Heart left ventricle (tissue), 16 donors: ENCODE results near the gene SHANK3. TPM values are rescaled to one million over a fixed set of nuclear protein-coding genes. Genes with fewer than 3 reads are reported as not detected.

Experiments
- ATAC-seq, 4 donors: fragments of 200-7000 bp; cut with Tn5 transposase; one replicate each; pipeline ENCODE4 v1.9.1; 2020 to 2022; ENCODE audit warnings: moderate library complexity in 4 of 4, mild to moderate bottlenecking in 3 of 4, moderate number of reproducible peaks in 1 of 4
- DNase-seq, 5 donors: peaks; one replicate each; pipeline ENCODE4 v3.0.0-alpha.2; 2020
- H3K27ac ChIP-seq, 12 donors: fragments of 200-600 bp; sonication (generic) in 4 of 12; one replicate each; pipeline versions ENCODE4 v1.5.0 to v1.8.0; 2016 to 2022; ENCODE audit warnings: mild to moderate bottlenecking in 2 of 12
- H3K27me3 ChIP-seq, 9 donors: fragments of 200-600 bp; sonication (generic) in 2 of 9; one replicate each; pipeline versions ENCODE4 v1.5.1 to v1.8.0; 2016 to 2022; ENCODE audit warnings: mild to moderate bottlenecking in 3 of 9
- H3K36me3 ChIP-seq, 9 donors: fragments of 200-600 bp; sonication (generic) in 2 of 9; one replicate each; pipeline versions ENCODE4 v1.5.0 to v1.8.0; 2018 to 2022; ENCODE audit warnings: mild to moderate bottlenecking in 2 of 9
- H3K4me1 ChIP-seq, 12 donors: fragments of 200-600 bp; sonication (generic) in 4 of 12; one replicate each; pipeline versions ENCODE4 v1.5.0 to v1.8.0; 2016 to 2022; ENCODE audit warnings: mild to moderate bottlenecking in 3 of 12
- H3K4me3 ChIP-seq, 12 donors: fragments of 200-600 bp; sonication (generic) in 4 of 12; one replicate each; pipeline versions ENCODE4 v1.5.0 to v1.8.0; 2017 to 2022; ENCODE audit warnings: mild to moderate bottlenecking in 9 of 12, moderate library complexity in 4 of 12
- H3K9me3 ChIP-seq, 12 donors: fragments of 200-600 bp; sonication (generic) in 4 of 12; one replicate each; pipeline versions ENCODE4 v1.5.0 to v1.8.0; 2016 to 2022; ENCODE audit warnings: mild to moderate bottlenecking in 1 of 12
- POLR2A ChIP-seq, 2 donors: fragments of 450-650 bp; IDR thresholded peaks; one replicate each; pipeline ENCODE4 v1.6.1; 2017; ENCODE audit warnings: antibody characterized with exemption in 2 of 2, mild to moderate bottlenecking in 2 of 2, moderate library complexity in 2 of 2
- WGBS, 4 donors: extraction: QIAGEN DNeasy Blood & Tissue Kit in 2 of 4; methylation state at CpG; one replicate each; pipeline versions ENCODE4 v1.1.5 to v1.1.7; 2013 to 2018; 5-methylcytosine and 5-hydroxymethylcytosine counted together
- intact Hi-C, 10 donors: fragments of 100-400 bp; cut with DNase I; formaldehyde crosslinking; loops; one replicate each; pipeline versions ENCODE4 v1.11.1 to v1.14.2; 2022
- polyA plus RNA-seq, 2 donors: library from polyadenylated mRNA; stranded (reverse); fragments of 200-250 nt; gene quantifications; one replicate each; pipeline ENCODE4 v1.2.3, GENCODE V29; 2013
- total RNA-seq, 9 donors: library from RNA; depleted of rRNA in 2 of 9; stranded (reverse); fragments of >200 nt in 2 of 9; fragmentation: NEBNext Ultra II Directional in 3 of 9; extraction: Animal tissue kit (Norgen Biotek cat#: 25700) in 3 of 9; gene quantifications; one replicate each; pipeline versions ENCODE4 v1.1.0 to v1.2.4, GENCODE V29; 2016 to 2023
- TF ChIP-seq, protein P1 (sequence below), 12 donors: fragments of 200-600 bp; sonication (generic) in 4 of 12; IDR thresholded peaks; one replicate each; pipeline versions ENCODE4 v1.5.0 to v1.8.0; 2018 to 2022; ENCODE audit warnings: antibody characterized with exemption in 12 of 12, mild to moderate bottlenecking in 5 of 12
- donor health status: ischemic (EF 13 %, LVEDD 7.1; RV severe dilation, severe dysfunction).
- donor health status: healthy with polysubstance abuse.
- donor health status: DM: no; HTN: yes; CAD: no.
- donor health status: DM: no; HTN: no; CAD: no.
- donor health status: ischemic (EF 25% LVEDD 6.9; RV normal size, moderate dysfunction).
- donor health status: ischemic (EF 25% LVEDD 5.7; RV mildly dilated, moderate dysfunction).
- donor health status: healthy.
- donor health status: DM: yes; HTN: yes; CAD: no.
- donor health status: ischemic (EF 35%, LVEDD 5.7; RV mildly dilated, moderate dysfunction).
- donor health status: nonischemic (EF 11% LVEDD 7.7; RV severe dilation, severe dysfunction).
- donor health status: DM: yes; HTN: yes; CAD: no.
- donor health status: PGD.
- donor health status: ischemic (EF 29% LVEDD 5.4; RV normal size, mild dysfunction).
- donor health status: nonischemic (EF 23%, LVEDD 6.1; RV moderate dilation, normal function).

Gene SHANK3
- total and polyA plus RNA-seq, 11 donors = 11.3 to 36.0 (median 21.9) TPM

DNA sequence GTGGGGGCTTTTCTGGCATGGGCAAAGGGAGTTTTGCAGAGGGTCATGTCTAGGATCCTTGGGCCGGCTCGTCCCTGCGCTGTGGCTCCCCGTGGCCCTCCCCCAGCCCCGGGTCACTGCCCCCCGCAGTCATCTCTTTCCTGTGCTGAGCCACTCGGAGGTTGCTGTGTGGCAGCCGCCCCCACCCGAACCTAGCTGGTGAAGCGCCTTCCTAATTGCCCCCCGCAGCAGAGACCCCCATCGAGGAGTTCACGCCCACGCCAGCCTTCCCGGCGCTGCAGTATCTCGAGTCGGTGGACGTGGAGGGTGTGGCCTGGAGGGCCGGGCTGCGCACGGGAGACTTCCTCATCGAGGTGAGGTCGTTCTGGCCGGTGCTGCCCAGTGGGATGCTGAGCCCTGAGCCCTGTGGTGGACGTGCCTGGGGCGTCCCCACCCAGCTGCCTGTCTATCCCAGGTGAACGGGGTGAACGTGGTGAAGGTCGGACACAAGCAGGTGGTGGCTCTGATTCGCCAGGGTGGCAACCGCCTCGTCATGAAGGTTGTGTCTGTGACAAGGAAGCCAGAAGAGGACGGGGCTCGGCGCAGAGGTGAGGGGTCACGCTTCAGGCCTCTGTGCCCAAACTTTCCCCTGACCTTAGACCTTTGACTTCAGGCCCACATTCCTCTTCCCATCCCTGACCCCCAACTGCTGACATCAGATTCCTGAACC lies 32.0 kb downstream of the SHANK3 start:
- ATAC-seq (peak in 1 of 4 donors; percentile 4), DNase-seq (peak in 3 of 5 donors; percentile 19 to 65 (median 23))
- intact Hi-C loops = loop anchor here in 2 of 10 donors (5.0 kb wide), 1 partner anchor 77 kb away; the partner anchor contains the start of gene ARSA (in 2 of the 2)
- no peaks in the 10 kb centered on the region for H3K9me3 ChIP-seq
- no peak overlapping the region for H3K4me3 ChIP-seq
- H3K4me1 ChIP-seq = peaks cover 0 to 34% (median 14%) of the 10 kb centered on the region in 12 donors
- WGBS, 4 donors = 76 to 88% (median 83%) methylated on average over 19 to 37 of the region's 37 CpGs
- peak overlapping the region in 1 of 12 donors; percentile 15 for H3K27ac ChIP-seq
- TF ChIP-seq, protein P1, sequence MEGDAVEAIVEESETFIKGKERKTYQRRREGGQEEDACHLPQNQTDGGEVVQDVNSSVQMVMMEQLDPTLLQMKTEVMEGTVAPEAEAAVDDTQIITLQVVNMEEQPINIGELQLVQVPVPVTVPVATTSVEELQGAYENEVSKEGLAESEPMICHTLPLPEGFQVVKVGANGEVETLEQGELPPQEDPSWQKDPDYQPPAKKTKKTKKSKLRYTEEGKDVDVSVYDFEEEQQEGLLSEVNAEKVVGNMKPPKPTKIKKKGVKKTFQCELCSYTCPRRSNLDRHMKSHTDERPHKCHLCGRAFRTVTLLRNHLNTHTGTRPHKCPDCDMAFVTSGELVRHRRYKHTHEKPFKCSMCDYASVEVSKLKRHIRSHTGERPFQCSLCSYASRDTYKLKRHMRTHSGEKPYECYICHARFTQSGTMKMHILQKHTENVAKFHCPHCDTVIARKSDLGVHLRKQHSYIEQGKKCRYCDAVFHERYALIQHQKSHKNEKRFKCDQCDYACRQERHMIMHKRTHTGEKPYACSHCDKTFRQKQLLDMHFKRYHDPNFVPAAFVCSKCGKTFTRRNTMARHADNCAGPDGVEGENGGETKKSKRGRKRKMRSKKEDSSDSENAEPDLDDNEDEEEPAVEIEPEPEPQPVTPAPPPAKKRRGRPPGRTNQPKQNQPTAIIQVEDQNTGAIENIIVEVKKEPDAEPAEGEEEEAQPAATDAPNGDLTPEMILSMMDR (IDR thresholded peaks at IDR 0.05) = no peak
- TF ChIP-seq POLR2A (IDR thresholded peaks at IDR 0.05) = no peak
- no peaks in the 10 kb centered on the region for H3K27me3 ChIP-seq
- peaks cover 0 to 64% (median 35%) of the 10 kb centered on the region in 9 donors for H3K36me3 ChIP-seq

DNA sequence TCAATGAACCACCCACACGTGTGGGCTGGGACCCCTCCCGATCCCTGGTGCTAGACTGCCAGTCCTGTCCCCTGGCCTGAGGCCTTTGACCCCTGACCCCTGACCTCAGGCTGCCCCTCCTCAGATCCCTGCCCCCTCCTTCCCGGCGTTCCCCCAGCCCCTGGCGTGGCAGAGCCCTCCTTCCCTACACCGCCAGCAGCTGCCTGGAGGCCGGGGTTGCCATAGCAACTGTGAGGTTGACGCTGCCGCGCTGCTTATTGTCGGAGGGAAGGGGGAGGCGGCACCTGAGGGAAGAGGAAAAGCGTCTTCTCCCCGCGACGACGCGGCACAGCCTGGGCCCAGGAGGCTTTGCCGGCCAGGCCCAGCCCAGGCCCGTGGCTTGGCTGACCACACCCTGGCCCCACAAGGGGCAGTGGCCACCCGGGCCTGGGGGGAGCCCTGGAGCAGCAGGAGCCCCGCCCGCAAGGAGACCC lies 32.6 kb downstream of the SHANK3 start:
- ATAC-seq (peak; percentile 31 to 71 (median 51)), DNase-seq (peak; percentile 58 to 73 (median 69))
- TF ChIP-seq POLR2A (IDR thresholded peaks at IDR 0.05) = no peak
- TF ChIP-seq, protein P1 (IDR thresholded peaks at IDR 0.05) = no peak
- no peaks in the 10 kb centered on the region for H3K27me3 ChIP-seq
- H3K27ac ChIP-seq = peak overlapping the region in 4 of 12 donors; percentile 15 to 30 (median 22)
- H3K9me3 ChIP-seq = no peaks in the 10 kb centered on the region
- H3K4me1 ChIP-seq = peaks cover 0 to 34% (median 13%) of the 10 kb centered on the region in 12 donors
- peaks cover 0 to 67% (median 35%) of the 10 kb centered on the region in 9 donors for H3K36me3 ChIP-seq
- no peak overlapping the region for H3K4me3 ChIP-seq
- 38 to 50% (median 47%) methylated on average over 20 to 23 of the region's 23 CpGs for WGBS, 4 donors
- intact Hi-C loops = no loop called here

DNA sequence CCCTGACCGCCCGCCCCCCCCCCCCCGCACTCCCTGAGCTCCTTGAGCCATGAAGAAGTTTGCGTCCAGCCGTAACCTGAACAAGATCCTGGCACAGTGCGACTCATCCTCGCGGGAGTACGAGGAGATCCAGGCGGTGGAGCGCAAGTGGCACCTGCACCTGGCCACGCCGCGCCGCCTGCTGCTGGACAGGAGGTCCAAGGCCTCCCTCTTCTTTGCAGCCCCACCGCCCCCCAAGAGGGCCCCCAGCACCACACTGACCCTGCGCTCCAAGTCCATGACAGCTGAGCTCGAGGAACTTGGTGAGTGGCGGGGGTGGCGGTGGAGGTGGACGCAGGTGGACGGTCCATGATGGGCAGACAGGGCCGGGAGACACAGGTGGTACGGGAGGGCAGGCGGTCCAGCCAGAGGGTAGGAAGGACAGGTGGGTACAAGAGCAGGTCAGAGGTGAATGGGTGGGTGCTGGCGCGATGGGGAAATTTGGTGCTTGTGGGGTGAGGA lies 33.3 kb downstream of the SHANK3 start:
- Histone ChIP-seq H3K36me3 (peaks cover 0 to 72% (median 33%) of the 10 kb centered on the region in 9 donors), H3K27ac (peak overlapping the region in 2 of 12 donors; percentile 16 to 30)

More for the DNA sequence above, 33.3 kb downstream of the SHANK3 start:
- no peaks in the 10 kb centered on the region for H3K9me3 ChIP-seq
- no peak for TF ChIP-seq POLR2A (IDR thresholded peaks at IDR 0.05)
- TF ChIP-seq, protein P1 (IDR thresholded peaks at IDR 0.05) = no peak
- intact Hi-C loops = no loop called here
- 89 to 97% (median 91%) methylated on average over 22 to 27 of the region's 27 CpGs for WGBS, 4 donors
- H3K27me3 ChIP-seq = no peaks in the 10 kb centered on the region
- ATAC-seq (no peak), DNase-seq (peak in 3 of 5 donors; percentile 3 to 58 (median 18))
- no peak overlapping the region for H3K4me3 ChIP-seq
- peaks cover 0 to 34% (median 10%) of the 10 kb centered on the region in 12 donors for H3K4me1 ChIP-seq
